Urothelium cell line (cell line): Measurements from ENCODE around the gene APMAP.

Experiments
- DNase-seq: peaks from one replicate; pipeline ENCODE4 v3.0.0; 2011; ENCODE audit warnings: low spot score, mixed read lengths
- FAIRE-seq: peaks from 2 replicates; lab custom pipeline; 2011; peaks lifted over from hg19 to GRCh38; lab: Jason Lieb, UNC

APMAP gene

DNA sequence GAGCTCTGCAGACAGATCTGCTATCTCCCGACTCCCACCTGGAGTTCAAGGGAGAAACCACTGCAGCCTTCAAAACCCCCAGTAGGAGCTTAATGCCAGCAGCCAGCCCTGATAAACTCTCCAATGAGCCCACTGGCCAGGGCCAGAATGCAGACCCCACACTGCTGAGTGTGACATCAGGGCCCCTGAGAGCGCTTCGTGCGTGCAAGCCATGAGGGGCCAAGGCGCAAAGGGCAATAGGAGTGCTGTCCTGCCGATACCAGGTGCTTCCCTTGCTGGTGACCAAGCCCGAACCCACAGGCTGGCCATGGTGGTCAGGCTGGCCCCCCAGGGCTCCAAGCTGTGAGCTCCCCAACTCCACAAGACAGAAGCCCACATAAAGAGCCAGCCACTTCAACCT is 76.7 kb downstream of the APMAP start:
- no peak for FAIRE-seq

DNA sequence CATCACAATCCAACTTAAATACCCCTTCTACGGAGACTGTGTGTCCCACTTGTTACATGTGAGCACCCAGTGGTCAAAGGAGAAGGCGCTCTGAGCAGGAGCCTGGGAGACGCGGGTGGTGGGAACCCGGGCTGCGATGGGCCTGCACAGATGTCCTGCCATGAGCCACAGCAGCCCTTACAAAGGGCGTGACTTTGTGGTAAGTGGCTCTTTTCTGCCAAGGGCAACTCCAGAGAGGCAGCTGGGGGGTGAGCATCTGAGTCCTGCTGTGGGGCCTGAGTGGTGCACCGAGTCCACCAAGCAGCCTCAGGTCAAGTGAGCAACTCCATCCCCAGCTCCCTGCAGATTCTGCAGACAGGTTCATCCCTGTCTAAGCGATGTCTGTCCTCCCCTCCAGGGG is 77.1 kb downstream of the APMAP start:
- no peak for DNase-seq
- FAIRE-seq = no peak

More for the DNA sequence above, 76.7 kb downstream of the APMAP start:
- DNase-seq = no peak

GRCh38 chr20:24914388-24915241 is 77.9 kb downstream of the APMAP start:
- no peak for DNase-seq
- no peak for FAIRE-seq

GRCh38 chr20:24913076-24913628 is 79.4 kb downstream of the APMAP start:
- FAIRE-seq = no peak
- DNase-seq = no peak
